RWPE1 (cell line): ENCODE data around the gene MICU2.
A peak's percentile ranks its signal among the peaks of the same experiment; 100 is the strongest.
"Not testable (repeated sequence)": the region's sequence is repeated elsewhere in the genome, so short reads cannot be mapped to it uniquely, and the experiment has no call there.

Experiments
- CTCF ChIA-PET: fragments of 350-600 bp; sonication (Branson Sonifier 250); formaldehyde crosslinking; extraction: SDS; loops from one replicate; lab custom pipeline; 2021; lab: Yijun Ruan, JAX
- POLR2A ChIA-PET: fragments of 400-600 bp; formaldehyde crosslinking; extraction: SDS; loops from one replicate; lab custom pipeline; 2020; ENCODE audit warnings: antibody characterized with exemption; ENCODE audit not compliant: low non-redundant PET; lab: Yijun Ruan, JAX
- DNase-seq: peaks from one replicate; pipeline ENCODE4 v3.0.0; 2012; ENCODE audit warnings: low spot score
- H3K27ac ChIP-seq: fragments of 450-650 bp; 2 replicates; pipeline ENCODE4 v1.5.1; 2017
- CTCF ChIP-seq: fragments of 450-650 bp; conservative IDR thresholded peaks from 2 replicates; pipeline ENCODE4 v1.5.1; 2017; ENCODE audit warnings: low read depth, mild to moderate bottlenecking

Gene MICU2

GRCh38 chr13:21573920-21574712, 29.9 kb downstream of the MICU2 start:
- CTCF ChIA-PET = no interaction called here
- POLR2A ChIA-PET = no interaction called here
- H3K27ac ChIP-seq = no peak overlapping the region
- DNase-seq = no peak
- no peak for TF ChIP-seq CTCF

GRCh38 chr13:21569686-21570085, 34.3 kb downstream of the MICU2 start:
- TF ChIP-seq CTCF = no peak
- H3K27ac ChIP-seq = no peak overlapping the region
- ChIA-PET POLR2A (no interaction called here), CTCF (interaction anchor here (0.5 to 0.6 kb wide), 3 partner anchors 9 to 230 kb away, joined by 3 to 5 read pairs (median 3); no protein-coding TSS in a partner anchor)
- DNase-seq = no peak

GRCh38 chr13:21568854-21569253, 35.1 kb downstream of the MICU2 start:
- H3K27ac ChIP-seq = no peak overlapping the region
- ChIA-PET CTCF (interaction anchor here (0.6 to 1.7 kb wide), 2 partner anchors 11 to 883 kb away, joined by 4 read pairs; no protein-coding TSS in a partner anchor), POLR2A (no interaction called here)
- no peak for TF ChIP-seq CTCF
- DNase-seq = no peak

- no peak for TF ChIP-seq CTCF
- POLR2A ChIA-PET = no interaction called here
- no peak overlapping the region for H3K27ac ChIP-seq
- CTCF ChIA-PET = interaction anchor here (0.5 to 1.7 kb wide), 2 partner anchors 10 to 19 kb away, joined by 4 to 5 read pairs; no protein-coding TSS in a partner anchor
- no peak for DNase-seq
These were observed 36.3 kb downstream of the MICU2 start for GRCh38 chr13:21567714-21568113.

GRCh38 chr13:21557995-21558394, 46.0 kb downstream of the MICU2 start:
- ChIA-PET POLR2A (no interaction called here), CTCF (interaction anchor here (0.6 to 1.4 kb wide), 5 partner anchors 10 to 800 kb away, joined by 3 to 4 read pairs (median 4); no protein-coding TSS in a partner anchor)
- no peak for DNase-seq
- H3K27ac ChIP-seq = no peak overlapping the region
- peak; percentile 16; the same call in 1 of the 2 replicates for TF ChIP-seq CTCF

GRCh38 chr13:21556051-21556450, 47.9 kb downstream of the MICU2 start:
- H3K27ac ChIP-seq = no peak overlapping the region
- no peak for DNase-seq
- POLR2A ChIA-PET = no interaction called here
- CTCF ChIA-PET = interaction anchor here (0.7 kb wide), 1 partner anchor 260 kb away, joined by 5 read pairs; no protein-coding TSS in a partner anchor
- TF ChIP-seq CTCF = no peak

- CTCF ChIA-PET, H3K27ac ChIP-seq, DNase-seq, POLR2A ChIA-PET: not testable (repeated sequence)
These were observed 50.7 kb downstream of the MICU2 start for GRCh38 chr13:21553261-21553660.
